NOMO-1 treated with dmso at 0.1 percent for 144 hours (cell line): Measurements from ENCODE around the gene WRAP53.

ENCODE experiments used
- DNase-seq: peaks from one replicate; lab custom pipeline; 2025; ENCODE audit not compliant: unreplicated experiment; lab: John Stamatoyannopoulos, UW

The WRAP53 gene

GRCh38 chr17:7740481-7741001, 52.3 kb downstream of the WRAP53 start:
- DNase-seq, result no peak

GRCh38 chr17:7742729-7743128, 54.5 kb downstream of the WRAP53 start:
- no peak for DNase-seq

GRCh38 chr17:7744416-7744815, 56.1 kb downstream of the WRAP53 start:
- DNase-seq, result peak; percentile 29

GRCh38 chr17:7745748-7746470, 57.6 kb downstream of the WRAP53 start:
- DNase-seq, result peak; percentile 32

GRCh38 chr17:7747635-7748071, 59.4 kb downstream of the WRAP53 start:
- DNase-seq, result no peak

- no peak for DNase-seq
These were observed 59.9 kb downstream of the WRAP53 start for GRCh38 chr17:7748076-7748775.

- no peak for DNase-seq
These were observed 62.1 kb downstream of the WRAP53 start for GRCh38 chr17:7750321-7750821.
